Mesenchymal stem cell (in vitro differentiated cells and primary cell): ENCODE data around the gene S100A5.

ENCODE experiments used
- DNase-seq: peaks from one replicate; pipeline ENCODE4 v3.0.0-alpha.2; 2013
- H2AFZ ChIP-seq: one replicate; pipeline ENCODE4 v1.6.1; 2013; ENCODE audit warnings: low read depth, mild to moderate bottlenecking, control low read depth, inconsistent platforms, low read length, moderate library complexity
- H2AK5ac ChIP-seq: 2 replicates; pipeline ENCODE4 v1.6.1; 2013; ENCODE audit warnings: low read length, moderate library complexity, mild to moderate bottlenecking, inconsistent platforms; ENCODE audit not compliant: severe bottlenecking
- H2BK120ac ChIP-seq: one replicate; pipeline ENCODE4 v1.6.1; 2013; ENCODE audit warnings: low read depth, mild to moderate bottlenecking, inconsistent platforms, low read length, moderate library complexity
- H2BK12ac ChIP-seq, 2 experiments: one replicate each; pipeline ENCODE4 v1.6.1; 2013; ENCODE audit warnings: inconsistent platforms in 2 of 2, low read length in 2 of 2, mild to moderate bottlenecking in 2 of 2, moderate library complexity in 2 of 2, control low read depth in 1 of 2
- H2BK15ac ChIP-seq: one replicate; pipeline ENCODE4 v1.6.1; 2013; ENCODE audit warnings: mild to moderate bottlenecking, low read depth, inconsistent platforms; ENCODE audit not compliant: poor library complexity, severe bottlenecking
- H2BK5ac ChIP-seq: 2 replicates; pipeline ENCODE4 v1.6.1; 2013; ENCODE audit warnings: low read depth, mild to moderate bottlenecking, low read length, control low read depth, inconsistent platforms; ENCODE audit not compliant: poor library complexity, severe bottlenecking
- H3K14ac ChIP-seq, 2 experiments: one replicate each; pipeline ENCODE4 v1.6.1; 2013; ENCODE audit warnings: inconsistent platforms in 2 of 2, low read length in 2 of 2, control low read depth in 1 of 2, mild to moderate bottlenecking in 1 of 2, moderate library complexity in 1 of 2
- H3K18ac ChIP-seq, 2 experiments: one replicate each; pipeline ENCODE4 v1.6.1; 2013; ENCODE audit warnings: inconsistent platforms in 2 of 2, low read length in 2 of 2, control low read depth in 1 of 2, low read depth in 1 of 2, mild to moderate bottlenecking in 1 of 2
- H3K23ac ChIP-seq, 2 experiments: one replicate each; pipeline ENCODE4 v1.6.1; 2013; ENCODE audit warnings: inconsistent platforms in 2 of 2, low read length in 2 of 2, mild to moderate bottlenecking in 2 of 2, moderate library complexity in 2 of 2, control low read depth in 1 of 2
- H3K27ac ChIP-seq: 2 replicates; pipeline ENCODE4 v1.5.1; 2013; ENCODE audit warnings: mild to moderate bottlenecking, moderate library complexity, low read length, control low read depth, inconsistent platforms; ENCODE audit not compliant: poor library complexity, severe bottlenecking
- H3K27me3 ChIP-seq, 2 experiments: 2 replicates each; pipeline versions ENCODE4 v1.6.1 to v1.7.0; 2013; ENCODE audit warnings: low read length in 2 of 2, mild to moderate bottlenecking in 2 of 2, moderate library complexity in 2 of 2, control low read depth in 1 of 2, inconsistent platforms in 1 of 2; ENCODE audit not compliant: control insufficient read depth in 1 of 2, insufficient read depth in 1 of 2
- H3K36me3 ChIP-seq, 2 experiments: 2 replicates each; pipeline versions ENCODE4 v1.6.1 to v1.7.0; 2013; ENCODE audit warnings: low read length in 2 of 2, control low read depth in 1 of 2, inconsistent platforms in 1 of 2, low read depth in 1 of 2, mild to moderate bottlenecking in 1 of 2; ENCODE audit not compliant: insufficient read depth in 2 of 2, control insufficient read depth in 1 of 2
- H3K4ac ChIP-seq, 2 experiments: one replicate each; pipeline ENCODE4 v1.6.1; 2013; ENCODE audit warnings: inconsistent platforms in 2 of 2, low read length in 2 of 2, mild to moderate bottlenecking in 2 of 2, moderate library complexity in 2 of 2, control low read depth in 1 of 2, low read depth in 1 of 2
- H3K4me1 ChIP-seq: 2 replicates; pipeline ENCODE4 v1.6.1; 2013; ENCODE audit warnings: low read depth, low read length, control low read depth; ENCODE audit not compliant: control insufficient read depth, insufficient read depth
- H3K4me2 ChIP-seq: 2 replicates; pipeline ENCODE4 v1.6.1; 2013; ENCODE audit warnings: low read length, mild to moderate bottlenecking, inconsistent platforms; ENCODE audit not compliant: poor library complexity, severe bottlenecking
- H3K4me3 ChIP-seq, 2 experiments: 2 replicates each; pipeline versions ENCODE4 v1.5.1 to v1.7.0; 2013; ENCODE audit warnings: low read length in 2 of 2, mild to moderate bottlenecking in 2 of 2, control low read depth in 1 of 2, low read depth in 1 of 2; ENCODE audit not compliant: insufficient read depth in 1 of 2
- H3K79me1 ChIP-seq: replicated peaks from 2 replicates; pipeline ENCODE4 v1.6.1; 2013; ENCODE audit warnings: mild to moderate bottlenecking, control low read depth, low read length, inconsistent platforms; ENCODE audit not compliant: poor library complexity, severe bottlenecking
- H3K9ac ChIP-seq: 2 replicates; pipeline ENCODE4 v1.7.0; 2013; ENCODE audit warnings: mild to moderate bottlenecking, low read length, moderate library complexity
- H3K9me3 ChIP-seq: 2 replicates; pipeline ENCODE4 v1.7.0; 2013; ENCODE audit warnings: mild to moderate bottlenecking, low read length; ENCODE audit not compliant: control insufficient read depth
- H4K8ac ChIP-seq: one replicate; pipeline ENCODE4 v1.6.1; 2013; ENCODE audit warnings: inconsistent platforms, mild to moderate bottlenecking, low read length, moderate library complexity
- H4K91ac ChIP-seq: one replicate; pipeline ENCODE4 v1.6.1; 2013; ENCODE audit warnings: mild to moderate bottlenecking, low read length, inconsistent platforms
- WGBS: methylation state at CpG from one replicate; pipeline ENCODE4 v1.1.7; 2013; ENCODE audit warnings: mixed read lengths; 5-methylcytosine and 5-hydroxymethylcytosine counted together

Gene S100A5

GRCh38 chr1:153561466-153561985 is 20.8 kb upstream of the S100A5 start:
- no peak overlapping the region for H3K23ac ChIP-seq
- H3K79me1 ChIP-seq, result peaks cover 11% of the 10 kb centered on the region
- H4K91ac ChIP-seq, result no peak overlapping the region
- DNase-seq, result no peak
- peak overlapping the region in 1 of 2 experiments; percentile 48 for H3K18ac ChIP-seq
- H2AK5ac ChIP-seq, result peak overlapping the region; percentile 14
- no peak overlapping the region for H3K4ac ChIP-seq
- H2AFZ ChIP-seq, result no peak overlapping the region
- H3K4me1 ChIP-seq, result peaks cover 28% of the 10 kb centered on the region
- H3K4me2 ChIP-seq, result no peak overlapping the region
- peak overlapping the region in 1 of 2 experiments; percentile 19 for H3K14ac ChIP-seq
- peaks cover 0 to 3% of the 10 kb centered on the region in 2 experiments for H3K36me3 ChIP-seq
- peak overlapping the region; percentile 41 for H4K8ac ChIP-seq
- H3K27ac ChIP-seq, result no peak overlapping the region
- H3K4me3 ChIP-seq, result peak overlapping the region in 1 of 2 experiments; percentile 8
- H2BK120ac ChIP-seq, result no peak overlapping the region
- no peaks in the 10 kb centered on the region for H3K9me3 ChIP-seq
- no peak overlapping the region for H2BK15ac ChIP-seq
- no peak overlapping the region for H3K9ac ChIP-seq
- no peak overlapping the region for H2BK5ac ChIP-seq
- H2BK12ac ChIP-seq, result peak overlapping the region in 1 of 2 experiments; percentile 21
- 98% methylated on average over 3 of the region's 3 CpGs for WGBS
- no peaks in the 10 kb centered on the region for H3K27me3 ChIP-seq

GRCh38 chr1:153560771-153561465 is 20.2 kb upstream of the S100A5 start:
- Histone ChIP-seq H3K36me3 (peaks cover 0 to 3% of the 10 kb centered on the region in 2 experiments), H3K14ac (no peak overlapping the region), H2BK5ac (no peak overlapping the region), H3K23ac (no peak overlapping the region), H2BK120ac (no peak overlapping the region), H3K4ac (no peak overlapping the region), H3K4me3 (no peak overlapping the region), H4K91ac (no peak overlapping the region), H2BK15ac (no peak overlapping the region), H3K18ac (no peak overlapping the region), H3K79me1 (peaks cover 11% of the 10 kb centered on the region), H3K27me3 (no peaks in the 10 kb centered on the region), H3K4me2 (no peak overlapping the region), H2AFZ (no peak overlapping the region), H4K8ac (no peak overlapping the region), H2BK12ac (no peak overlapping the region), H3K4me1 (peaks cover 24% of the 10 kb centered on the region), H3K27ac (no peak overlapping the region), H3K9ac (no peak overlapping the region), H2AK5ac (peak overlapping the region; percentile 14), H3K9me3 (no peaks in the 10 kb centered on the region)
- DNase-seq, result no peak
- 76% methylated on average over 8 of the region's 10 CpGs for WGBS

- H3K4me3 ChIP-seq, result no peak overlapping the region
- no peaks in the 10 kb centered on the region for H3K27me3 ChIP-seq
- no peak overlapping the region for H4K8ac ChIP-seq
- no peak overlapping the region for H2BK120ac ChIP-seq
- H2BK5ac ChIP-seq, result no peak overlapping the region
- no peaks in the 10 kb centered on the region for H3K9me3 ChIP-seq
- 93% methylated on average over 2 of the region's 2 CpGs for WGBS
- no peak overlapping the region for H2AFZ ChIP-seq
- no peak overlapping the region for H4K91ac ChIP-seq
- no peak overlapping the region for H3K27ac ChIP-seq
- H2AK5ac ChIP-seq, result no peak overlapping the region
- H3K4me1 ChIP-seq, result peaks cover 17% of the 10 kb centered on the region
- H3K4ac ChIP-seq, result no peak overlapping the region
- peaks cover 11% of the 10 kb centered on the region for H3K79me1 ChIP-seq
- H3K18ac ChIP-seq, result no peak overlapping the region
- no peak overlapping the region for H3K9ac ChIP-seq
- no peak for DNase-seq
- H2BK12ac ChIP-seq, result no peak overlapping the region
- H2BK15ac ChIP-seq, result no peak overlapping the region
- no peak overlapping the region for H3K23ac ChIP-seq
- peaks cover 0 to 3% of the 10 kb centered on the region in 2 experiments for H3K36me3 ChIP-seq
- no peak overlapping the region for H3K14ac ChIP-seq
- H3K4me2 ChIP-seq, result no peak overlapping the region
Observed at GRCh38 chr1:153560241-153560640, 19.5 kb upstream of the S100A5 start.

- peaks cover 8% of the 10 kb centered on the region for H3K4me1 ChIP-seq
- H3K14ac ChIP-seq, result no peak overlapping the region
- DNase-seq, result no peak
- no peak overlapping the region for H4K91ac ChIP-seq
- H3K79me1 ChIP-seq, result no peaks in the 10 kb centered on the region
- H2AK5ac ChIP-seq, result no peak overlapping the region
- H3K27me3 ChIP-seq, result no peaks in the 10 kb centered on the region
- no peak overlapping the region for H4K8ac ChIP-seq
- H3K27ac ChIP-seq, result no peak overlapping the region
- no peak overlapping the region for H2BK120ac ChIP-seq
- H2BK12ac ChIP-seq, result no peak overlapping the region
- H3K36me3 ChIP-seq, result peaks cover 0 to 3% of the 10 kb centered on the region in 2 experiments
- H3K9me3 ChIP-seq, result no peaks in the 10 kb centered on the region
- no peak overlapping the region for H2AFZ ChIP-seq
- no peak overlapping the region for H3K18ac ChIP-seq
- no peak overlapping the region for H3K4me3 ChIP-seq
- no peak overlapping the region for H3K9ac ChIP-seq
- H3K4ac ChIP-seq, result no peak overlapping the region
- WGBS, result 91% methylated on average over 3 of the region's 3 CpGs
- no peak overlapping the region for H2BK15ac ChIP-seq
- H3K4me2 ChIP-seq, result no peak overlapping the region
- no peak overlapping the region for H2BK5ac ChIP-seq
- no peak overlapping the region for H3K23ac ChIP-seq
Observed at GRCh38 chr1:153557877-153558276, 17.1 kb upstream of the S100A5 start.
